IMR-90 (cell line): ENCODE measurements around the gene MSH3. TPM values are rescaled to one million over a fixed set of nuclear protein-coding genes. Genes with fewer than 3 reads are reported as not detected.

ENCODE experiments used
- ATAC-seq: fragments of 200-7000 bp; cut with Tn5 transposase; 2 replicates; pipeline ENCODE4 v1.9.1; 2020; ENCODE audit warnings: low read depth, mild to moderate bottlenecking, moderate library complexity
- BruUV-seq: library from RNA; stranded (reverse); fragments of 400-500 nt; replicated peaks from 2 replicates; lab custom pipeline; 2021; lab: Mats Ljungman, UMichigan
- CTCF ChIA-PET: fragments of 300-600 bp; formaldehyde crosslinking; extraction: SDS; loops from one replicate; lab custom pipeline; 2021; ENCODE audit warnings: antibody characterized with exemption; lab: Yijun Ruan, JAX
- POLR2A ChIA-PET: fragments of 300-600 bp; sonication (Branson Sonifier 250); formaldehyde crosslinking; loops from one replicate; lab custom pipeline; 2022; ENCODE audit warnings: antibody characterized with exemption; ENCODE audit not compliant: unreplicated experiment; lab: Charles Lee
- DNase-seq: peaks from one replicate; pipeline ENCODE4 v3.0.0; 2013
- H2AFZ ChIP-seq: replicated peaks from 2 replicates; pipeline ENCODE3; 2013; ENCODE audit warnings: low read length, mild to moderate bottlenecking; ENCODE audit not compliant: poor library complexity
- H2AK5ac ChIP-seq: 2 replicates; pipeline ENCODE4 v1.6.1; 2013; ENCODE audit warnings: low read depth, low read length, inconsistent platforms
- H2AK9ac ChIP-seq: replicated peaks from 2 replicates; pipeline ENCODE3; 2013; ENCODE audit warnings: mild to moderate bottlenecking, low read depth, low read length, moderate library complexity; ENCODE audit not compliant: poor library complexity
- H2BK120ac ChIP-seq: 2 replicates; pipeline ENCODE4 v1.6.1; 2013; ENCODE audit warnings: low read depth, low read length, inconsistent platforms
- H2BK15ac ChIP-seq: 3 replicates; pipeline ENCODE4 v1.6.1; 2013; ENCODE audit warnings: low read depth, low read length, inconsistent platforms
- H2BK20ac ChIP-seq: 2 replicates; pipeline ENCODE4 v1.6.1; 2013; ENCODE audit warnings: low read depth, mild to moderate bottlenecking, inconsistent platforms, low read length, moderate library complexity
- H2BK5ac ChIP-seq: 2 replicates; pipeline ENCODE4 v1.6.1; 2013; ENCODE audit warnings: mild to moderate bottlenecking, low read depth, low read length, inconsistent platforms; ENCODE audit not compliant: poor library complexity, severe bottlenecking
- H3K14ac ChIP-seq: replicated peaks from 2 replicates; pipeline ENCODE4 v1.6.1; 2013; ENCODE audit warnings: low read depth, low read length, inconsistent platforms
- H3K18ac ChIP-seq: 2 replicates; pipeline ENCODE4 v1.6.1; 2013; ENCODE audit warnings: low read depth, low read length, control low read depth
- H3K23ac ChIP-seq: 2 replicates; pipeline ENCODE4 v1.6.1; 2013; ENCODE audit warnings: low read depth, low read length, inconsistent platforms
- H3K27ac ChIP-seq: 2 replicates; pipeline ENCODE4 v1.5.1; 2013; ENCODE audit warnings: mild to moderate bottlenecking, control low read depth, low read length; ENCODE audit not compliant: insufficient read depth
- H3K27me3 ChIP-seq: 2 replicates; pipeline ENCODE4 v1.6.1; 2013; ENCODE audit warnings: low read length; ENCODE audit not compliant: control insufficient read depth, insufficient read depth
- H3K36me3 ChIP-seq: 2 replicates; pipeline ENCODE4 v1.6.1; 2013; ENCODE audit warnings: low read length, mixed read lengths; ENCODE audit not compliant: control insufficient read depth, insufficient read depth
- H3K4ac ChIP-seq: 2 replicates; pipeline ENCODE4 v1.6.1; 2013; ENCODE audit warnings: low read depth, low read length, inconsistent platforms
- H3K4me1 ChIP-seq: 2 replicates; pipeline ENCODE4 v1.6.1; 2013; ENCODE audit warnings: low read length, mixed read lengths; ENCODE audit not compliant: control insufficient read depth, insufficient read depth
- H3K4me2 ChIP-seq: 2 replicates; pipeline ENCODE4 v1.6.1; 2013; ENCODE audit warnings: low read depth, mild to moderate bottlenecking, control low read depth, low read length, moderate library complexity
- H3K4me3 ChIP-seq: 2 replicates; pipeline ENCODE4 v1.5.1; 2013; ENCODE audit warnings: low read depth, mild to moderate bottlenecking, control low read depth, low read length, moderate library complexity; ENCODE audit not compliant: insufficient read depth
- H3K56ac ChIP-seq: 2 replicates; pipeline ENCODE4 v1.6.1; 2013; ENCODE audit warnings: low read length, inconsistent platforms; ENCODE audit not compliant: insufficient read depth; ENCODE audit errors: extremely low read depth
- H3K79me1 ChIP-seq, 2 experiments: 2 replicates each; pipeline ENCODE4 v1.6.1; 2013; ENCODE audit warnings: low read length in 2 of 2, inconsistent platforms in 1 of 2, low read depth in 1 of 2
- H3K9ac ChIP-seq: 2 replicates; pipeline ENCODE4 v1.6.1; 2013; ENCODE audit warnings: low read depth, low read length, control low read depth
- H3K9me1 ChIP-seq: 2 replicates; pipeline ENCODE4 v1.6.1; 2013; ENCODE audit warnings: low read length, inconsistent platforms; ENCODE audit not compliant: insufficient read depth
- H3K9me3 ChIP-seq: 2 replicates; pipeline ENCODE4 v1.6.1; 2013; ENCODE audit warnings: low read length; ENCODE audit not compliant: control insufficient read depth, insufficient read depth
- H4K20me1 ChIP-seq: 2 replicates; pipeline ENCODE4 v1.6.1; 2013; ENCODE audit warnings: low read length, inconsistent platforms; ENCODE audit not compliant: insufficient read depth
- H4K5ac ChIP-seq: 2 replicates; pipeline ENCODE4 v1.6.1; 2013; ENCODE audit warnings: mild to moderate bottlenecking, low read depth, low read length, control low read depth
- H4K8ac ChIP-seq, 2 experiments: 2 replicates each; pipeline ENCODE4 v1.6.1; 2013; ENCODE audit warnings: low read depth in 2 of 2, low read length in 2 of 2, control low read depth in 1 of 2, inconsistent platforms in 1 of 2
- H4K91ac ChIP-seq: 2 replicates; pipeline ENCODE4 v1.6.1; 2013; ENCODE audit warnings: low read depth, low read length, inconsistent platforms; ENCODE audit not compliant: insufficient read depth
- NFE2L2 ChIP-seq: fragments of 150-350 bp; IDR thresholded peaks from 2 replicates; pipeline ENCODE4 v1.6.1; 2016; ENCODE audit warnings: low read depth, mild to moderate bottlenecking, low read length
- POLR2A ChIP-seq: IDR thresholded peaks from 2 replicates; pipeline ENCODE4 v1.6.1; 2012; ENCODE audit warnings: mild to moderate bottlenecking, low read depth, low read length
- RCOR1 ChIP-seq: IDR thresholded peaks from 2 replicates; pipeline ENCODE4 v1.6.1; 2012; ENCODE audit warnings: mild to moderate bottlenecking, low read length, improper control_type of control experiment; ENCODE audit not compliant: insufficient replicate concordance
- SMC3 ChIP-seq: fragments of 150-350 bp; IDR thresholded peaks from 2 replicates; pipeline ENCODE4 v1.6.1; 2016; ENCODE audit warnings: low read depth, mild to moderate bottlenecking, antibody characterized with exemption, low read length, moderate library complexity
- WGBS, 2 experiments: methylation state at CpG; one replicate each; pipeline versions ENCODE4 v1.1.5 to v1.1.7; 2013; ENCODE audit warnings: missing lambda C conversion rate in 2 of 2; ENCODE audit not compliant: insufficient read length in 1 of 2; ENCODE audit errors: extremely low coverage in 2 of 2; 5-methylcytosine and 5-hydroxymethylcytosine counted together
- dilution Hi-C: fragments of 300-500 bp; cut with HindIII; formaldehyde crosslinking; loops from one replicate; pipeline ENCODE4 v1.14.3; 2018; ENCODE audit warnings: low sequenced_read_pairs; ENCODE audit not compliant: unreplicated experiment
- in situ Hi-C: fragments of 300-500 bp; cut with MboI; formaldehyde crosslinking; loops from 3 replicates; pipeline ENCODE4 v1.14.3; 2019; ENCODE audit warnings: low sequenced_read_pairs, inconsistent platforms, mixed read lengths
- intact Hi-C: fragments of 100-400 bp; cut with micrococcal nuclease; formaldehyde crosslinking; loops from 2 replicates; pipeline ENCODE4 v1.10.0; 2022
- polyA plus RNA-seq, 3 experiments: library from polyadenylated mRNA; depleted of rRNA; stranded (reverse); fragments of >200 nt; gene quantifications; 2 replicates each; pipeline ENCODE4 v1.2.3, GENCODE V29; 2012; ENCODE audit warnings: low replicate concordance in 1 of 3
- total RNA-seq: library from RNA; depleted of rRNA; stranded (reverse); fragments of >200 nt; gene quantifications from 2 replicates; pipeline ENCODE4 v1.2.3, GENCODE V29; 2012
- TF ChIP-seq, protein P1 (sequence below): conservative IDR thresholded peaks from 2 replicates; pipeline ENCODE4 v1.5.1; 2012; ENCODE audit warnings: mild to moderate bottlenecking, low read depth, low read length, improper control_type of control experiment

Gene MSH3
- total and polyA plus RNA-seq, 2 of the 4 experiments (the other 2 are of a cell fraction) = 4.6 to 13.3 TPM

DNA sequence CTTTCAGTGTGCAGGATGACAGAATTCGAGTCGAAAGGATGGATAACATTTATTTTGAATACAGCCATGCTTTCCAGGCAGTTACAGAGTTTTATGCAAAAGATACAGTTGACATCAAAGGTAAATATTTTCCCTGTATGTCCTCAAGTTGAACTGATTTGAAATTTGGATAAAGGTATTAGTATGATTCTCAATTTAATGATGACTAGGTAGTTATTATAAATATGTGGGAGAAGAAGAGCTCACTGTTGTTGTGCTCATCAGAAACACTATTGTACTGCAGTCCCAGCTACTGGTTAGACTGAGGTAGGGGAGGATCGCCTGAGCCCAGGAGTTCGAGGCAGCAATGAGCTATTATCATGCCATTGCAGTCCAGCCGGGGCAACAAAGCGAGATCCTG, 71.0 kb downstream of the MSH3 start:
- no TSS peak for BruUV-seq
- POLR2A ChIA-PET = no interaction called here

More for the DNA sequence above, 71.0 kb downstream of the MSH3 start:
- no CpG with 5 or more reads among the region's 6 CpGs for WGBS, 2 experiments
- Histone ChIP-seq H3K27ac (no peak overlapping the region), H2BK20ac (no peak overlapping the region), H2BK5ac (no peak overlapping the region), H2BK120ac (no peak overlapping the region), H3K9me1 (no peaks in the 10 kb centered on the region), H3K9me3 (no peaks in the 10 kb centered on the region), H3K14ac (no peak overlapping the region), H2AFZ (no peak overlapping the region), H4K5ac (no peak overlapping the region), H3K4me2 (no peak overlapping the region), H3K18ac (no peak overlapping the region), H4K91ac (no peak overlapping the region), H4K20me1 (no peaks in the 10 kb centered on the region), H2AK9ac (no peak overlapping the region), H3K4ac (no peak overlapping the region), H3K23ac (no peak overlapping the region), H3K4me3 (no peak overlapping the region), H3K56ac (no peak overlapping the region), H3K9ac (no peak overlapping the region), H2BK15ac (no peak overlapping the region), H3K36me3 (peaks cover 9% of the 10 kb centered on the region; the same call in 1 of the 2 replicates), H3K79me1 (peaks cover 0 to 3% of the 10 kb centered on the region in 2 experiments; a peak in 1 of 4 replicates), H3K27me3 (no peaks in the 10 kb centered on the region), H2AK5ac (no peak overlapping the region), H4K8ac (no peak overlapping the region), H3K4me1 (no peaks in the 10 kb centered on the region)
- DNase-seq = no peak
- TF ChIP-seq RCOR1 = no peak
- no peak for TF ChIP-seq SMC3
- TF ChIP-seq NFE2L2 = no peak
- no peak for TF ChIP-seq POLR2A
- TF ChIP-seq, protein P1, sequence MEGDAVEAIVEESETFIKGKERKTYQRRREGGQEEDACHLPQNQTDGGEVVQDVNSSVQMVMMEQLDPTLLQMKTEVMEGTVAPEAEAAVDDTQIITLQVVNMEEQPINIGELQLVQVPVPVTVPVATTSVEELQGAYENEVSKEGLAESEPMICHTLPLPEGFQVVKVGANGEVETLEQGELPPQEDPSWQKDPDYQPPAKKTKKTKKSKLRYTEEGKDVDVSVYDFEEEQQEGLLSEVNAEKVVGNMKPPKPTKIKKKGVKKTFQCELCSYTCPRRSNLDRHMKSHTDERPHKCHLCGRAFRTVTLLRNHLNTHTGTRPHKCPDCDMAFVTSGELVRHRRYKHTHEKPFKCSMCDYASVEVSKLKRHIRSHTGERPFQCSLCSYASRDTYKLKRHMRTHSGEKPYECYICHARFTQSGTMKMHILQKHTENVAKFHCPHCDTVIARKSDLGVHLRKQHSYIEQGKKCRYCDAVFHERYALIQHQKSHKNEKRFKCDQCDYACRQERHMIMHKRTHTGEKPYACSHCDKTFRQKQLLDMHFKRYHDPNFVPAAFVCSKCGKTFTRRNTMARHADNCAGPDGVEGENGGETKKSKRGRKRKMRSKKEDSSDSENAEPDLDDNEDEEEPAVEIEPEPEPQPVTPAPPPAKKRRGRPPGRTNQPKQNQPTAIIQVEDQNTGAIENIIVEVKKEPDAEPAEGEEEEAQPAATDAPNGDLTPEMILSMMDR = no peak
- no peak for ATAC-seq
- intact Hi-C loops = no loop called here
- CTCF ChIA-PET = interaction anchor here (0.8 kb wide), 1 partner anchor 383 kb away, joined by 3 read pairs; no protein-coding TSS in a partner anchor
- dilution Hi-C loops = no loop called here
- in situ Hi-C loops = no loop called here
